GM21423 (cell line): ENCODE measurements around the gene LRCOL1.

Experiments used
- ATAC-seq: cut with Tn5 transposase; IDR thresholded peaks from one replicate; pipeline ENCODE4 v1.9.1; 2021; ENCODE audit warnings: mild to moderate bottlenecking, moderate library complexity; ENCODE audit not compliant: unreplicated experiment

The LRCOL1 gene

GRCh38 chr12:132610051-132610759 lies at the start of gene LRCOL1:
Gene LRCOL1, minus strand, starts transcription at chr12:132610582. Its CDS starts 4,331 bp downstream, at chr12:132606251.
- no peak for ATAC-seq

- ATAC-seq = no peak
Measured at GRCh38 chr12:132660052-132660451, 49.7 kb upstream of the LRCOL1 start.

GRCh38 chr12:132659146-132659545 lies 48.8 kb upstream of the LRCOL1 start:
- ATAC-seq = no peak

- no peak for ATAC-seq
Measured at GRCh38 chr12:132658149-132658894, 47.9 kb upstream of the LRCOL1 start.

- no peak for ATAC-seq
Measured at GRCh38 chr12:132657004-132657727, 46.8 kb upstream of the LRCOL1 start.

GRCh38 chr12:132653567-132654290 lies 43.3 kb upstream of the LRCOL1 start:
- no peak for ATAC-seq

- no peak for ATAC-seq
Measured at GRCh38 chr12:132651444-132652100, 41.2 kb upstream of the LRCOL1 start.

- ATAC-seq = no peak
Measured at GRCh38 chr12:132649226-132649945, 39.0 kb upstream of the LRCOL1 start.

GRCh38 chr12:132648616-132649225 lies 38.3 kb upstream of the LRCOL1 start:
- no peak for ATAC-seq

- no peak for ATAC-seq
Measured at GRCh38 chr12:132647858-132648257, 37.5 kb upstream of the LRCOL1 start.

- no peak for ATAC-seq
Measured at GRCh38 chr12:132646850-132647249, 36.5 kb upstream of the LRCOL1 start.

- no peak for ATAC-seq
Measured at GRCh38 chr12:132642846-132643835, 32.8 kb upstream of the LRCOL1 start.

- ATAC-seq = no peak
Measured at GRCh38 chr12:132641811-132642650, 31.6 kb upstream of the LRCOL1 start.

GRCh38 chr12:132640936-132641335 lies 30.6 kb upstream of the LRCOL1 start:
- no peak for ATAC-seq

GRCh38 chr12:132639956-132640520 lies 29.7 kb upstream of the LRCOL1 start:
- no peak for ATAC-seq

GRCh38 chr12:132638541-132639408 lies 28.4 kb upstream of the LRCOL1 start:
- no peak for ATAC-seq
